ENCODE data around the gene MTCH2.

- TF ChIP-seq EZH2phosphoT487 (IDR thresholded peaks at IDR 0.05; ENCODE audit: borderline replicate concordance, low read length), result no peak
- TF ChIP-seq, protein P1, sequence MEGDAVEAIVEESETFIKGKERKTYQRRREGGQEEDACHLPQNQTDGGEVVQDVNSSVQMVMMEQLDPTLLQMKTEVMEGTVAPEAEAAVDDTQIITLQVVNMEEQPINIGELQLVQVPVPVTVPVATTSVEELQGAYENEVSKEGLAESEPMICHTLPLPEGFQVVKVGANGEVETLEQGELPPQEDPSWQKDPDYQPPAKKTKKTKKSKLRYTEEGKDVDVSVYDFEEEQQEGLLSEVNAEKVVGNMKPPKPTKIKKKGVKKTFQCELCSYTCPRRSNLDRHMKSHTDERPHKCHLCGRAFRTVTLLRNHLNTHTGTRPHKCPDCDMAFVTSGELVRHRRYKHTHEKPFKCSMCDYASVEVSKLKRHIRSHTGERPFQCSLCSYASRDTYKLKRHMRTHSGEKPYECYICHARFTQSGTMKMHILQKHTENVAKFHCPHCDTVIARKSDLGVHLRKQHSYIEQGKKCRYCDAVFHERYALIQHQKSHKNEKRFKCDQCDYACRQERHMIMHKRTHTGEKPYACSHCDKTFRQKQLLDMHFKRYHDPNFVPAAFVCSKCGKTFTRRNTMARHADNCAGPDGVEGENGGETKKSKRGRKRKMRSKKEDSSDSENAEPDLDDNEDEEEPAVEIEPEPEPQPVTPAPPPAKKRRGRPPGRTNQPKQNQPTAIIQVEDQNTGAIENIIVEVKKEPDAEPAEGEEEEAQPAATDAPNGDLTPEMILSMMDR (conservative IDR thresholded peaks at IDR 0.05; ENCODE audit: low read depth, low read length), result no peak
- no peak for TF ChIP-seq EZH2 (IDR thresholded peaks at IDR 0.05; ENCODE audit: low read length, unreplicated experiment)
These were observed 25.2 kb upstream of the MTCH2 start for GRCh38 chr11:47667555-47667954.

Data from PC-3 (cell line).